Measurements from ENCODE around the gene ATP1B3.

- no peak for TF ChIP-seq BRCA1 (IDR thresholded peaks at IDR 0.05; ENCODE audit: low read depth, low read length)
- TF ChIP-seq RAD21 (IDR thresholded peaks at IDR 0.05; ENCODE audit: insufficient read depth, low read depth, low read length), result no peak
- no peak for TF ChIP-seq BACH1 (IDR thresholded peaks at IDR 0.05; ENCODE audit: borderline replicate concordance)
- no peak for TF ChIP-seq CTCF (IDR thresholded peaks at IDR 0.05 in 2 of 3, conservative IDR thresholded peaks at IDR 0.05 in 1 of 3; ENCODE audit: control insufficient read depth in 2 of 3, extremely low read depth in 1 of 3, insufficient read depth in 1 of 3, low read depth in 3 of 3, low read length in 3 of 3)
- no peak for TF ChIP-seq POLR2A (IDR thresholded peaks at IDR 0.05; ENCODE audit: low read depth, low read length)
Measured at GRCh38 chr3:141960731-141961130, 84.3 kb downstream of the ATP1B3 start.

Data from GM12878 (cell line).